Nephron progenitor cell (in vitro differentiated cells): ENCODE data around the gene MYO9A.
"Not testable (repeated sequence)": the region's sequence is repeated elsewhere in the genome, so short reads cannot be mapped to it uniquely, and the experiment has no call there.

Source experiments
- DNase-seq: peaks from one replicate; pipeline ENCODE4 v3.0.0; 2021
- H3K27ac Mint-ChIP-seq: 2 replicates; pipeline ENCODE4 v1.8.0; 2021; ENCODE audit warnings: mild to moderate bottlenecking, moderate library complexity, mixed read lengths
- H3K27me3 Mint-ChIP-seq: 2 replicates; pipeline ENCODE4 v1.8.0; 2021; ENCODE audit warnings: mild to moderate bottlenecking, low read depth, mixed read lengths; ENCODE audit not compliant: poor library complexity
- H3K36me3 Mint-ChIP-seq: 2 replicates; pipeline ENCODE4 v1.8.0; 2021; ENCODE audit warnings: low read depth, mixed read lengths
- H3K4me1 Mint-ChIP-seq: 2 replicates; pipeline ENCODE4 v1.8.0; 2021; ENCODE audit warnings: mixed read lengths
- H3K4me3 Mint-ChIP-seq: 2 replicates; pipeline ENCODE4 v1.8.0; 2021; ENCODE audit warnings: mild to moderate bottlenecking, moderate library complexity, mixed read lengths
- H3K9me3 Mint-ChIP-seq: 2 replicates; pipeline ENCODE4 v1.8.0; 2021; ENCODE audit warnings: mild to moderate bottlenecking, moderate library complexity, mixed read lengths
- CTCF ChIP-seq: fragments of 200-600 bp; sonication (generic); IDR thresholded peaks from 2 replicates; pipeline ENCODE4 v1.5.0; 2021; ENCODE audit warnings: antibody characterized with exemption

Gene MYO9A

GRCh38 chr15:71889385-71889784 is 228.6 kb downstream of the MYO9A start:
- Mint-ChIP-seq H3K27ac (no peak overlapping the region), H3K27me3 (no peaks in the 10 kb centered on the region), H3K4me1 (peaks cover 12% of the 10 kb centered on the region), H3K4me3 (no peak overlapping the region), H3K36me3 (peaks cover 34% of the 10 kb centered on the region), H3K9me3 (no peaks in the 10 kb centered on the region)
- no peak for TF ChIP-seq CTCF
- no peak for DNase-seq

- Mint-ChIP-seq H3K9me3 (no peaks in the 10 kb centered on the region), H3K4me1 (peaks cover 12% of the 10 kb centered on the region), H3K27me3 (no peaks in the 10 kb centered on the region), H3K27ac (peak overlapping the region; percentile 10), H3K4me3 (no peak overlapping the region), H3K36me3 (peaks cover 29% of the 10 kb centered on the region)
- no peak for TF ChIP-seq CTCF
- no peak for DNase-seq
Observed at GRCh38 chr15:71888797-71889196, 229.2 kb downstream of the MYO9A start.

- Mint-ChIP-seq H3K9me3 (no peaks in the 10 kb centered on the region), H3K4me1 (no peaks in the 10 kb centered on the region), H3K4me3 (no peak overlapping the region), H3K36me3 (peaks cover 14% of the 10 kb centered on the region), H3K27ac (no peak overlapping the region), H3K27me3 (no peaks in the 10 kb centered on the region)
- no peak for DNase-seq
- TF ChIP-seq CTCF = no peak
Observed at GRCh38 chr15:71885390-71885789, 232.6 kb downstream of the MYO9A start.

- H3K36me3 Mint-ChIP-seq = peaks cover 29% of the 10 kb centered on the region
- no peak overlapping the region for H3K27ac Mint-ChIP-seq
- no peaks in the 10 kb centered on the region for H3K27me3 Mint-ChIP-seq
- H3K4me3 Mint-ChIP-seq = no peak overlapping the region
- no peaks in the 10 kb centered on the region for H3K4me1 Mint-ChIP-seq
- DNase-seq = no peak
- H3K9me3 Mint-ChIP-seq = no peaks in the 10 kb centered on the region
- TF ChIP-seq CTCF = no peak
Observed at GRCh38 chr15:71883447-71883846, 234.5 kb downstream of the MYO9A start.

- Mint-ChIP-seq H3K9me3 (no peaks in the 10 kb centered on the region), H3K4me1 (no peaks in the 10 kb centered on the region), H3K27me3 (no peaks in the 10 kb centered on the region), H3K4me3 (no peak overlapping the region), H3K27ac (no peak overlapping the region), H3K36me3 (peaks cover 26% of the 10 kb centered on the region)
- DNase-seq = no peak
- no peak for TF ChIP-seq CTCF
Observed at GRCh38 chr15:71880276-71880675, 237.7 kb downstream of the MYO9A start.

GRCh38 chr15:71874245-71874644 is 243.7 kb downstream of the MYO9A start:
- Mint-ChIP-seq H3K9me3 (no peaks in the 10 kb centered on the region), H3K27ac (peak overlapping the region; percentile 43), H3K4me3 (no peak overlapping the region), H3K36me3 (peaks cover 14% of the 10 kb centered on the region), H3K4me1 (no peaks in the 10 kb centered on the region), H3K27me3 (peaks cover 4% of the 10 kb centered on the region)
- no peak for TF ChIP-seq CTCF
- no peak for DNase-seq

GRCh38 chr15:71858232-71858631 is 259.7 kb downstream of the MYO9A start:
- H3K27me3 Mint-ChIP-seq, H3K27ac Mint-ChIP-seq, DNase-seq, H3K9me3 Mint-ChIP-seq, H3K4me3 Mint-ChIP-seq, H3K4me1 Mint-ChIP-seq: not testable (repeated sequence)
- peaks cover 42% of the 10 kb centered on the region for H3K36me3 Mint-ChIP-seq
